Measurements from ENCODE around the gene GAS1. TPM values are rescaled to one million over a fixed set of nuclear protein-coding genes. Genes with fewer than 3 reads are reported as not detected.
A peak's percentile ranks its signal among the peaks of the same experiment; 100 is the strongest.

The GAS1 gene
- total and polyA plus RNA-seq, 2 of the 4 experiments (the other 2 are of a cell fraction): 1.8 to 2.2 TPM

- no peak overlapping the region for H3K4me2 ChIP-seq (ENCODE audit: low read depth, low read length)
- in situ Hi-C loops (cut with MboI; ENCODE audit: low sequenced_read_pairs): no loop called here
- POLR2A ChIA-PET (ENCODE audit: unreplicated experiment): no interaction called here
- no peak overlapping the region for H3K56ac ChIP-seq (ENCODE audit: extremely low read depth, insufficient read depth, low read length)
- H2AK9ac ChIP-seq (replicated peaks; ENCODE audit: low read depth, low read length, poor library complexity): no peak overlapping the region
- no peak overlapping the region for H3K4ac ChIP-seq (ENCODE audit: low read depth, low read length)
- H2BK15ac ChIP-seq (ENCODE audit: low read depth, low read length): no peak overlapping the region
- H2AFZ ChIP-seq (replicated peaks; ENCODE audit: low read length, poor library complexity): no peak overlapping the region
- BruUV-seq (replicated peaks): no TSS peak
- DNase-seq: peak; percentile 40
- peak overlapping the region; percentile 7 for H2BK5ac ChIP-seq (ENCODE audit: low read depth, low read length, poor library complexity, severe bottlenecking)
- 0 out of 4 replicates have a peak overlapping the region, but pooled peaks of 1 of the 2 experiments have one; percentile 4 for H4K8ac ChIP-seq (ENCODE audit: low read depth in 2 of 2, low read length in 2 of 2)
- dilution Hi-C loops (cut with HindIII; ENCODE audit: low sequenced_read_pairs, unreplicated experiment): no loop called here
- peaks cover 6% of the 10 kb centered on the region for H3K27me3 ChIP-seq (ENCODE audit: control insufficient read depth, insufficient read depth, low read length)
- H3K9me1 ChIP-seq (ENCODE audit: insufficient read depth, low read length): no peaks in the 10 kb centered on the region
- H3K18ac ChIP-seq (ENCODE audit: low read depth, low read length): peak overlapping the region; percentile 13; the same call in 1 of the 2 replicates
- no peaks in the 10 kb centered on the region for H3K79me1 ChIP-seq (ENCODE audit: low read depth in 1 of 2, low read length in 2 of 2)
- H4K5ac ChIP-seq (ENCODE audit: low read depth, low read length): no peak overlapping the region
- H2BK120ac ChIP-seq (ENCODE audit: low read depth, low read length): no peak overlapping the region
- H3K27ac ChIP-seq (ENCODE audit: insufficient read depth, low read length): peak overlapping the region; percentile 56; the same call in 1 of the 2 replicates
- peak; percentile 83 for ATAC-seq (ENCODE audit: low read depth)
- H3K4me1 ChIP-seq (ENCODE audit: control insufficient read depth, insufficient read depth, low read length): peaks cover 7% of the 10 kb centered on the region; the same call in 1 of the 2 replicates
- WGBS, 2 experiments (ENCODE audit: extremely low coverage in 2 of 2, insufficient read length in 1 of 2): no CpG with 5 or more reads among the region's 5 CpGs
- no peaks in the 10 kb centered on the region for H3K36me3 ChIP-seq (ENCODE audit: control insufficient read depth, insufficient read depth, low read length)
- no peak overlapping the region for H3K14ac ChIP-seq (replicated peaks; ENCODE audit: low read depth, low read length)
- no peak overlapping the region for H2BK20ac ChIP-seq (ENCODE audit: low read depth, low read length)
- no peak overlapping the region for H2AK5ac ChIP-seq (ENCODE audit: low read depth, low read length)
- TF ChIP-seq RAD21 (IDR thresholded peaks at IDR 0.05; ENCODE audit: low read length): no peak
- TF ChIP-seq CEBPB (IDR thresholded peaks at IDR 0.05; ENCODE audit: low read depth, low read length): peak; percentile 82
- no peak overlapping the region for H3K4me3 ChIP-seq (ENCODE audit: insufficient read depth, low read depth, low read length)
- CTCF ChIA-PET: interaction anchor here (0.6 kb wide), 2 partner anchors 515 to 885 kb away, joined by 5 to 6 read pairs; no protein-coding TSS in a partner anchor
- no peaks in the 10 kb centered on the region for H4K20me1 ChIP-seq (ENCODE audit: insufficient read depth, low read length)
- H3K9me3 ChIP-seq (ENCODE audit: control insufficient read depth, insufficient read depth, low read length): no peaks in the 10 kb centered on the region
- no peak overlapping the region for H3K23ac ChIP-seq (ENCODE audit: low read depth, low read length)
- no peak overlapping the region for H3K9ac ChIP-seq (ENCODE audit: low read depth, low read length)
- intact Hi-C loops (cut with micrococcal nuclease): no loop called here
- no peak overlapping the region for H4K91ac ChIP-seq (ENCODE audit: insufficient read depth, low read depth, low read length)
These were observed 18.5 kb upstream of the GAS1 start for GRCh38 chr9:86965636-86966395.

All from IMR-90 (cell line).